Gastrocnemius medialis (tissue), 4 donors: ENCODE data around the gene ZNF488. TPM values are rescaled to one million over a fixed set of nuclear protein-coding genes. Genes with fewer than 3 reads are reported as not detected.

Experiments used
- ATAC-seq, 2 donors: fragments of 150-250 bp; one replicate each; pipeline ENCODE4 v1.9.1; 2016
- DNase-seq, 2 donors: peaks; one replicate each; pipeline ENCODE4 v3.0.0-alpha.2; 2019
- H3K27ac ChIP-seq, 4 donors: fragments of 200-600 bp; sonication (generic); 1 replicate in 1 of 4; 2 replicates in 3 of 4; pipeline ENCODE4 v1.5.1; 2016 to 2018; ENCODE audit warnings: mild to moderate bottlenecking in 2 of 4, moderate library complexity in 1 of 4
- H3K27me3 ChIP-seq, 3 donors: fragments of 200-600 bp; sonication (generic) in 2 of 3; 1 replicate in 1 of 3; 2 replicates in 2 of 3; pipeline versions ENCODE4 v1.5.1 to v1.6.0; 2016 to 2019; ENCODE audit warnings: mild to moderate bottlenecking in 1 of 3, moderate library complexity in 1 of 3
- H3K36me3 ChIP-seq, 2 donors: fragments of 200-600 bp; sonication (generic) in 1 of 2; one replicate each; pipeline ENCODE4 v1.5.1; 2017 to 2018
- H3K4me1 ChIP-seq, 2 donors: fragments of 200-600 bp; sonication (generic) in 1 of 2; one replicate each; pipeline ENCODE4 v1.5.1; 2016 to 2017; ENCODE audit warnings: mild to moderate bottlenecking in 2 of 2
- H3K4me3 ChIP-seq, 4 donors: fragments of 200-600 bp; sonication (generic) in 3 of 4; 1 replicate in 1 of 4; 2 replicates in 3 of 4; pipeline ENCODE4 v1.5.1; 2016 to 2019; ENCODE audit warnings: mild to moderate bottlenecking in 2 of 4
- H3K9me3 ChIP-seq, 3 donors: fragments of 200-600 bp; sonication (generic) in 2 of 3; 1 replicate in 1 of 3; 2 replicates in 2 of 3; pipeline ENCODE4 v1.5.1; 2016 to 2019
- POLR2A ChIP-seq, 2 donors: fragments of 450-650 bp; IDR thresholded peaks; one replicate each; pipeline ENCODE4 v1.6.1; 2017; ENCODE audit warnings: antibody characterized with exemption in 2 of 2, mild to moderate bottlenecking in 2 of 2, moderate library complexity in 2 of 2
- in situ Hi-C, 4 donors: fragments of 200-750 bp; cut with MboI; loops; one replicate each; pipeline versions ENCODE4 v1.15.0 to v1.8.0; 2017; ENCODE audit warnings: low sequenced_read_pairs in 4 of 4
- intact Hi-C: fragments of 100-400 bp; cut with DNase I; formaldehyde crosslinking; loops from one replicate; pipeline ENCODE4 v1.15.1; 2023; ENCODE audit warnings: low total_unique reads
- total RNA-seq, 4 donors: library from RNA; depleted of rRNA; stranded (reverse); fragments of >200 nt; gene quantifications; one replicate each; pipeline versions ENCODE4 v1.1.0 to v1.2.3, GENCODE V29; 2016
- TF ChIP-seq, protein P1 (sequence below), 5 experiments: fragments of 450-650 bp in 3 of 5; fragments of 200-600 bp in 2 of 5; sonication (generic) in 2 of 5; IDR thresholded peaks in 4 of 5; conservative IDR thresholded peaks in 1 of 5; 1 replicate in 4 of 5; 2 replicates in 1 of 5; pipeline ENCODE4 v1.5.1; 2016 to 2019; ENCODE audit warnings: antibody characterized with exemption in 5 of 5, mild to moderate bottlenecking in 3 of 5, moderate library complexity in 3 of 5

The ZNF488 gene
- total RNA-seq, 4 donors from 2014 or later: not detected

DNA sequence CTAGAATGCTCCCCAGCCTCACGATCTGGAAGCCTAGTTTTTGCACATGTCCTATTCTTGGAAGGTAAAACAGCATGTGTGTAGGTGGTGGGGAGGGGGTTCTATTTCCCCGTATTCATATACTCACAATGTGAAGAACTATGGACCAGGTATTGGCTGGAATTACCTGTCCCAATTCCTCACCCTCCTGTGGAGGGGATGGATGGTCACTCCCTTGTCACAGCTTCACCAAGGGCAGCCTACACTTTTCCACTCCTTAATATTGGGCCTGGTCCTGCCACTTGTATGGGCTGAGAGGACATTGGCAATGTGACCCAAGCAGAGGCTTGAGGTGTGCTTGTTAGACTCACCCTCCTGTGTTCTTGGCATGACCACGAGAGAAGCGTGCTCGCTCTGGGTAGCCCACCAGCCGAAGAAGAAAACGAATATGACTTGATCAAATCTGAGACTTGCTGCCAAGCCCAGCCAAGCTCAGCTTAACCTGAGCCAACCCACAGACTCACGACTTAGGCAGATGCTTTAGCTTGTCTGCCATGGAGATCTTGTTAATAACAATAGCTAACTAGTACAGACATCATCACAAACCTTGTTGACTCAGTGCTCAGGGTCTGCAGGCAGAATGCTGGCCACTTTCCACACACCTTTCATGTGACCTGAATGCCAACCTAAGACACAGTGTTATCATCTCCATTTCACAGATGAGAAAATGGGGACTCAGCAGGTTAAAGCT, 17.2 kb downstream of the ZNF488 start:
- ATAC-seq (no peak), DNase-seq (no peak)
- Histone ChIP-seq H3K9me3 (no peaks in the 10 kb centered on the region), H3K27ac (no peak overlapping the region), H3K4me3 (no peak overlapping the region), H3K27me3 (no peaks in the 10 kb centered on the region), H3K4me1 (peaks cover 11 to 12% of the 10 kb centered on the region in 2 donors), H3K36me3 (no peaks in the 10 kb centered on the region)
- TF ChIP-seq, protein P1, sequence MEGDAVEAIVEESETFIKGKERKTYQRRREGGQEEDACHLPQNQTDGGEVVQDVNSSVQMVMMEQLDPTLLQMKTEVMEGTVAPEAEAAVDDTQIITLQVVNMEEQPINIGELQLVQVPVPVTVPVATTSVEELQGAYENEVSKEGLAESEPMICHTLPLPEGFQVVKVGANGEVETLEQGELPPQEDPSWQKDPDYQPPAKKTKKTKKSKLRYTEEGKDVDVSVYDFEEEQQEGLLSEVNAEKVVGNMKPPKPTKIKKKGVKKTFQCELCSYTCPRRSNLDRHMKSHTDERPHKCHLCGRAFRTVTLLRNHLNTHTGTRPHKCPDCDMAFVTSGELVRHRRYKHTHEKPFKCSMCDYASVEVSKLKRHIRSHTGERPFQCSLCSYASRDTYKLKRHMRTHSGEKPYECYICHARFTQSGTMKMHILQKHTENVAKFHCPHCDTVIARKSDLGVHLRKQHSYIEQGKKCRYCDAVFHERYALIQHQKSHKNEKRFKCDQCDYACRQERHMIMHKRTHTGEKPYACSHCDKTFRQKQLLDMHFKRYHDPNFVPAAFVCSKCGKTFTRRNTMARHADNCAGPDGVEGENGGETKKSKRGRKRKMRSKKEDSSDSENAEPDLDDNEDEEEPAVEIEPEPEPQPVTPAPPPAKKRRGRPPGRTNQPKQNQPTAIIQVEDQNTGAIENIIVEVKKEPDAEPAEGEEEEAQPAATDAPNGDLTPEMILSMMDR (IDR thresholded peaks at IDR 0.05 in 4 of 5, conservative IDR thresholded peaks at IDR 0.05 in 1 of 5): no peak
- no peak for TF ChIP-seq POLR2A (IDR thresholded peaks at IDR 0.05)
- intact Hi-C loops: no loop called here
- in situ Hi-C loops: no loop called here

GRCh38 chr10:47366181-47366631, 17.9 kb downstream of the ZNF488 start:
- Histone ChIP-seq H3K9me3 (no peaks in the 10 kb centered on the region), H3K27ac (no peak overlapping the region), H3K36me3 (no peaks in the 10 kb centered on the region), H3K27me3 (no peaks in the 10 kb centered on the region), H3K4me1 (peaks cover 11 to 15% of the 10 kb centered on the region in 2 donors), H3K4me3 (no peak overlapping the region)
- DNase-seq (no peak), ATAC-seq (no peak)
- TF ChIP-seq, protein P1 (IDR thresholded peaks at IDR 0.05 in 4 of 5, conservative IDR thresholded peaks at IDR 0.05 in 1 of 5): no peak
- TF ChIP-seq POLR2A (IDR thresholded peaks at IDR 0.05): no peak
- in situ Hi-C loops (no loop called here), intact Hi-C loops (no loop called here)

DNA sequence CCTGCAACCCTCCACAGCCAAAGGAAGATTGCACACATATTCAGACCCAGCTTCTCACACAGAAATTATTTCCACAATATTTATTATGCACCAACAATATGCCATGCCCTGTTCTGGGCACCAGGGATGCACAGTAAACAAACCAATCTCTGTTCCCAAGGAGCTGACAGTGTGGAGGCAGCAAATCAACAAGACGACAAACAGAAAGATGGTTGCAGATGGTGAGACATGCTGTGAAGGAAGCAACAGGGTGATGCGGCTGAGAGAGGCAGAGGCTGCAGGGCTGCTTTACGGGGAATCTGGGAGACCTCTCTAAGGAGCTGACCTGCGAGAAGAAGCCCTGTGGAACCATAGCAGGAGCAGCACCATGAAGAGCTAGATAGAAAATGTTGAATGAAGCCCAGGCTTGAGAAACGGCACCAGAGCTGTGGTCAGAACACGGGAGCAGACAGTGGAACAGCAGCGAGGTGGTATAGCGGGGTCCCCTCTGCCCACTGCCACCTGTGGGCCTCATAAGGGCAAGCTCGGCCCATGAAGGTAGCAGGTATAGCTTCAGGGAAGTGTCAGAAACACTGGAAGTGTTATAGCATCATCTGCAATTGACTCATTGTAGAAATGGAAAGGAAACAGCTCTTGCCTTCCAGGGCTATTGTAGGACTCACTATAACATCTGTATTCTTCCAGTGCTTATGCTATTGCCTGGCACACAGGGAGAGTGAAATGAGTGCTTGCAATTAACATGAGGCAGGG, 18.5 kb downstream of the ZNF488 start:
- TF ChIP-seq, protein P1 (IDR thresholded peaks at IDR 0.05 in 4 of 5, conservative IDR thresholded peaks at IDR 0.05 in 1 of 5): no peak
- no peak for TF ChIP-seq POLR2A (IDR thresholded peaks at IDR 0.05)
- in situ Hi-C loops: no loop called here
- ATAC-seq (no peak), DNase-seq (no peak)
- intact Hi-C loops: no loop called here
- Histone ChIP-seq H3K4me1 (peaks cover 11 to 20% of the 10 kb centered on the region in 2 donors), H3K27me3 (no peaks in the 10 kb centered on the region), H3K27ac (no peak overlapping the region), H3K9me3 (no peaks in the 10 kb centered on the region), H3K4me3 (no peak overlapping the region), H3K36me3 (no peaks in the 10 kb centered on the region)

DNA sequence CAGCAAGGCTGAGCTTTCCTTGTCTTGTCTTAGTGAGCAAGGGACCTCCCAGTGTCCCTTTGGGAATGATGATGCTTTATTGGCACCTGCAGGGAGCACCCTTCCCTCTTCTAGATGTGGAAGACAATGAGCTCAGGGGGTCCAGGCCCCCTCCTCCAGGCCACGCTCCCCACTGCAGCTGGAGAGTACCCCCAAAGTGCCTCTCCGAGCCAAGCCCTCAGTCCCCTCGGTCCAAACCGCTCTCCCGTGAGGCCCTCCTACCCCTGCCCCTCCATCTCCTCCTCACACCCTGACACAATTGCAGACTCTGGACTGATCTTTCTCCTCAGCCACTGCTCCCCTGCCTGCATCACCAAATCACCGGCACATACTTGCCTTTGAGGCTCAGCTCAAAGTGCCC, 19.2 kb downstream of the ZNF488 start:
- no peaks in the 10 kb centered on the region for H3K27me3 ChIP-seq
- peak overlapping the region in 3 of 4 donors; percentile 31 to 48 (median 46) for H3K27ac ChIP-seq
- intact Hi-C loops (no loop called here), in situ Hi-C loops (no loop called here)
- no peak for DNase-seq
- no peak for TF ChIP-seq POLR2A (IDR thresholded peaks at IDR 0.05)
- TF ChIP-seq, protein P1 (IDR thresholded peaks at IDR 0.05 in 4 of 5, conservative IDR thresholded peaks at IDR 0.05 in 1 of 5): no peak
- no peak for ATAC-seq
- no peaks in the 10 kb centered on the region for H3K36me3 ChIP-seq
- peaks cover 11 to 23% of the 10 kb centered on the region in 2 donors for H3K4me1 ChIP-seq
- H3K4me3 ChIP-seq: no peak overlapping the region
- H3K9me3 ChIP-seq: no peaks in the 10 kb centered on the region
